T-helper 1 cell treated with Interleukin-12 subunit alpha and Interleukin-12 subunit beta and Interleukin-4 antibody, amounts not matched to agents 30 μg/mL and 1 μg/mL, for 36 hours (primary cell): Measurements from ENCODE around the gene LIPT2.

Source experiments
- H3K27ac Mint-ChIP-seq: one replicate; pipeline ENCODE4 v1.8.0; 2021; ENCODE audit warnings: mild to moderate bottlenecking, mixed read lengths
- H3K27me3 Mint-ChIP-seq: one replicate; pipeline ENCODE4 v1.8.0; 2021; ENCODE audit warnings: low read depth, mixed read lengths
- H3K36me3 Mint-ChIP-seq: one replicate; pipeline ENCODE4 v1.8.0; 2021; ENCODE audit warnings: low read depth, mixed read lengths
- H3K4me1 Mint-ChIP-seq: one replicate; pipeline ENCODE4 v1.8.0; 2021; ENCODE audit warnings: low read depth, mixed read lengths
- H3K4me3 Mint-ChIP-seq: one replicate; pipeline ENCODE4 v1.8.0; 2021; ENCODE audit warnings: mild to moderate bottlenecking, moderate library complexity, mixed read lengths
- H3K9me3 Mint-ChIP-seq: one replicate; pipeline ENCODE4 v1.8.0; 2021; ENCODE audit warnings: mixed read lengths

Gene LIPT2

DNA sequence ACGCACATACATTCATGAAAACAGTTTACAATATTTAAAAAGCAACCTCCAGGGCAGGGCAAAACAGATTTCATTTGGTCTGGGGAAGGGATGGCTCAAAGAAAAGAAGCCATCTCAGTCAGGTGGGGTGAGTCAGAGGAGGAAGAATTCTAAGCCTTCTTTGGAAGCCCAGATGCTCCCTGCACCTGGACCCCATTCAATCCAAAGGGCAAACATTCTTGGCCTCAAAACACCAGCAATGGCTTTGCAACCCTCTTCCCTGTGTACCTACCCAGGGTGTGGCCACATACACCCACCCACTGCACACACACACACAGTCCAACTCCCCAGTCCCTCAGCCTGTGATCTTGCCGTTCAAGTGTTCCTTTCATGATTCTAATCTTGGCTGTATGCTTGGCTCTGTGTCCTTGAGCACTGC, 28.2 kb downstream of the LIPT2 start:
- no peak overlapping the region for H3K27ac Mint-ChIP-seq
- no peaks in the 10 kb centered on the region for H3K4me1 Mint-ChIP-seq
- H3K4me3 Mint-ChIP-seq = no peak overlapping the region
- peaks cover 37% of the 10 kb centered on the region for H3K27me3 Mint-ChIP-seq
- H3K9me3 Mint-ChIP-seq = no peaks in the 10 kb centered on the region
- no peaks in the 10 kb centered on the region for H3K36me3 Mint-ChIP-seq

DNA sequence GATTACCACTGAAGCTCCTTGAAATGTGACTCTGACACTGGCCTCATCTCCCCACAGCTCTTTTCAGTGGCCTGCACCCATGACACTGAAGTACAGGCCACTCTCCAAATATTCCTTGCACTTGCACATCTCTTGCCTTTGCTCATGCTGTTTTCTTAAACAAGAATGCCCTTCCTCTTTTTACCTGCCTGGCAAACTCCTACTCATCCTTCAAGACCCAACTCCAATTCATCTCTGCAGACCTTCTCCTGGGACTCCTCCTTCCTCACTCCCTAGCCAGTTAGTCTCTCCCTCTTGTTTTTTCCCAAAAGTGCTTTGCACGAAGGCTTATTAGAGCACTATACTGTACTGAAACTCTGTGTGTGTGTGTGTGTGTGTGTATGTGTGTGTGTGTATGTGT, 28.8 kb downstream of the LIPT2 start:
- no peak overlapping the region for H3K4me3 Mint-ChIP-seq
- H3K36me3 Mint-ChIP-seq = no peaks in the 10 kb centered on the region
- no peaks in the 10 kb centered on the region for H3K9me3 Mint-ChIP-seq
- no peaks in the 10 kb centered on the region for H3K4me1 Mint-ChIP-seq
- peaks cover 37% of the 10 kb centered on the region for H3K27me3 Mint-ChIP-seq
- no peak overlapping the region for H3K27ac Mint-ChIP-seq

DNA sequence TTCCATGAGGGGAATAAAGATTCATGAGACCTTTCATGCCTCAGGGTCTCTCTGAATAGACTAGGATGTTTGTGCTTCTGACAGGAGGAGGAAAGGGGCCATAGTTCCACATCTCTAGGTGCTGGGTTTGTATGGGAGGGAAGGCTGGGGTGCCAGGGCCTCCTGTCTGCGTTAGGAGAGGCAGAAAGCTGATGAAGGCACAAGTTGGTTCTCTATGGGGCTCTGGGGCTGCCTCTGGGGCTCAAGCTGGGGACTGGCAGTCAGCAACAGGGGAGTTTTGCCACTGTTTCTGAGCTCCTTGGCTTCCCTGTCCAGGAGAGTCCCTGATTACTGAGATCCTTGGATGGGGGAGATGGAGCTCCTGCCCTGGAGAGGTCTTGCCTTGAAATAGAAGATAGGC, 30.3 kb downstream of the LIPT2 start:
- Mint-ChIP-seq H3K4me1 (no peaks in the 10 kb centered on the region), H3K27me3 (peaks cover 30% of the 10 kb centered on the region), H3K36me3 (no peaks in the 10 kb centered on the region), H3K9me3 (no peaks in the 10 kb centered on the region), H3K4me3 (no peak overlapping the region), H3K27ac (no peak overlapping the region)

DNA sequence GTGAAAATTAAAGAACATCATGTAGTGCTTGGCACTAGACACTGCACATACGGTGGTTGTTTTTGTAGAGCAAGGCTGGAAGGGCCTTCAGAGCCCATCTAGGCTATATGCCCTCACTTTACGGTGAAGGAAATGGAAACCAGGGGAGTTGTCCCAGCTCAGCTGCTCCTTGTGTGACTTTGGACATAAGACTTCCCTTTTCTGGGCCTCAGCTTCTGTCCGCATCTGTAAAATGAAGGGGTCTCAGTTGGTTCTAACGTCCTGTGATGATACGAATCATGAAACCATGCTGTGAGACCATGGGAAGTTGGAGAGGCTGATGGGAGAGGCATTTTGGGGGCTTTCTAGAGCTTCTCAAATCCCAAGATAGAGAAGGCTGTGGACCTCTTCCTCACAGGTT, 30.9 kb downstream of the LIPT2 start:
- peaks cover 25% of the 10 kb centered on the region for H3K27me3 Mint-ChIP-seq
- no peak overlapping the region for H3K27ac Mint-ChIP-seq
- no peaks in the 10 kb centered on the region for H3K4me1 Mint-ChIP-seq
- no peaks in the 10 kb centered on the region for H3K9me3 Mint-ChIP-seq
- H3K36me3 Mint-ChIP-seq = no peaks in the 10 kb centered on the region
- no peak overlapping the region for H3K4me3 Mint-ChIP-seq

DNA sequence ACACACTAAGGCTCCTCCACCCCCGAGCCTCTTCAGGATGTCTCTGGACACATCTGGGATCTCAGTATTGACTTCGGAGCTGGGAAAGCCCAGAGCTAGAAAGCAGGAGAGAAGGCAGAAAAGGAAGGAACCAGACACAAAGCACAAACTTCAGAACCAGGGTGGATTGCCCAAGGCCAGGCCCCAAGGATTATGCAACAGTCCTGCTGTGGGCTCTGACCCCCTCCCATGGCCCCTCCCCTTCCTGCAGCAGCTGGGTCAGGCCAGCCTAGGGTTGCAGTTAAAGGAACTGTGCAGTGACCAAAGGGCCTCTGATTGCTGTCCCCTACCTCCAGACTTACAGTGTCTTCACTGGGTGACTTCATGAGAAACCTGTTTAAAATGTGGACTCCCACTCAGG, 31.5 kb downstream of the LIPT2 start:
- Mint-ChIP-seq H3K27me3 (peaks cover 24% of the 10 kb centered on the region), H3K36me3 (no peaks in the 10 kb centered on the region), H3K9me3 (no peaks in the 10 kb centered on the region), H3K4me3 (no peak overlapping the region), H3K27ac (no peak overlapping the region), H3K4me1 (no peaks in the 10 kb centered on the region)

DNA sequence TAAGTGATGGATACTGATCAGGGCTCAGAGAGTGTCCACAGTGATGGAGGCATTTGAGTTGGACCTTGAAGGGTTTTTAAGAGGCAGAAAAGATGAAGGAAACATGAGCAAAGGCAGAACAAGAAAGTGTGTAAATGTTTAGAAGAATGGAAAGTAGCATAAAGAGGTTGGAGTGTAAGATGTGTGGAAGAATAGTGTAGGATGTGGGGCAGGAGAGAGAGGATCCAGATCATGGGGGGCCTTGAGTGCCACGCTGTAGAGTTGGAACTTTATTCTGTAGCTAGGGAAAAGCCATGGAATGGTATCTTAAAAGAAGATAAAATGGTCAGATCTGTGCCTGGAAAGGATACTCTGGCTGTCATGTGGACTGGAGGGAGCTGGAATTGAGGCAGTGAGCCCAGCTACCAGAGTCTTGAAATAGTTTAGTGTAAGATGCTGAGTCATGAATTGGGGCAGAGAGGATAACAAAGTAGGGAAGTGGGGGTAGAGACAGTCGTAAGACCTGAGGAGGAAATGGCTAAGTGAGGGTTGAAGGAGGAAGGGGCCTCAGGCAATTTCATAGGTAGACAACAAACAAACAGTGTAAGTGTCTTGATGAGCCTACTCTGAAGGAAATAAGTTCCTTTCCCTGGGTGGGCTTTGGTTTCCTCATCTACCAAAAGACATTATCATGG, 32.9 kb downstream of the LIPT2 start:
- no peaks in the 10 kb centered on the region for H3K36me3 Mint-ChIP-seq
- no peaks in the 10 kb centered on the region for H3K4me1 Mint-ChIP-seq
- H3K9me3 Mint-ChIP-seq = no peaks in the 10 kb centered on the region
- H3K27ac Mint-ChIP-seq = no peak overlapping the region
- H3K27me3 Mint-ChIP-seq = peaks cover 13% of the 10 kb centered on the region
- no peak overlapping the region for H3K4me3 Mint-ChIP-seq

DNA sequence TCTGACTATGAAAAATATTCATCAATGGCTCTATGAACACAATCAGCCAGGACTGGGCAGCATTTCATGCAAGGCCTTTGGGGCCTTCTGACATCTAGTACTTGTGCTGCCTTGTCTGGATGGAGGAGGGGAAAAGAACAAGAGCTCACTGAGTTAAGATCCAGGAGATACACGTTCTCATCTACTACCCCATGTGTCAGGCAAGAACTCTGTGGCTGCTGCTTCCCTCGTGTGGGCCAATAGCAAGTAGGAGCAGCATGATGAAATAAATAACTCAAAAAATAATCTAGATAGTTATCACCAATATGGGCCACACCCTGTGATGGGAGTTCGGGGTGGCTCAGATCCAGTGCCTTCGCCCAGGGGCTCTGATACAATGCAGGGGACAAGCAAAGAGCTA, 33.5 kb downstream of the LIPT2 start:
- no peak overlapping the region for H3K4me3 Mint-ChIP-seq
- peaks cover 9% of the 10 kb centered on the region for H3K27me3 Mint-ChIP-seq
- no peaks in the 10 kb centered on the region for H3K9me3 Mint-ChIP-seq
- no peak overlapping the region for H3K27ac Mint-ChIP-seq
- no peaks in the 10 kb centered on the region for H3K4me1 Mint-ChIP-seq
- no peaks in the 10 kb centered on the region for H3K36me3 Mint-ChIP-seq

DNA sequence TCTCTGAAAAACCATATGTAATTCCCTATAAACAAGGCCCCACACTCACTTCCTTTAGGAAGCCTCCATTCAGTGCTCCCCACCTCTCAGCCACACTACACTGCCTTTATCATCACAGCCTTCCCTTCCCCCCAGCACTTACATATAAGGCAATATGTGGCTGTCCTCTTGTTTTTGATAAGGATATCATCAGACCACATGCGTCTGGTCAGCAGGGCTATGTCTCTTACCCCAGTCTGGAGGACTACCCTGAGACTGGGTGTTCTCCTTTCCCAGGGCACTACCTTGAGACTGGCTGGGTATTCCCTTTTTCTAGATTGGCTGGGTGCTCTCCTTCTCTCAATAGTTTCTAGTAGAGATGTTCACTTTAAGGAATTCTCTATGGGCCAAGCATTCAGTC, 33.9 kb downstream of the LIPT2 start:
- no peaks in the 10 kb centered on the region for H3K36me3 Mint-ChIP-seq
- no peaks in the 10 kb centered on the region for H3K4me1 Mint-ChIP-seq
- H3K27ac Mint-ChIP-seq = no peak overlapping the region
- H3K4me3 Mint-ChIP-seq = no peak overlapping the region
- H3K9me3 Mint-ChIP-seq = no peaks in the 10 kb centered on the region
- H3K27me3 Mint-ChIP-seq = peaks cover 4% of the 10 kb centered on the region

DNA sequence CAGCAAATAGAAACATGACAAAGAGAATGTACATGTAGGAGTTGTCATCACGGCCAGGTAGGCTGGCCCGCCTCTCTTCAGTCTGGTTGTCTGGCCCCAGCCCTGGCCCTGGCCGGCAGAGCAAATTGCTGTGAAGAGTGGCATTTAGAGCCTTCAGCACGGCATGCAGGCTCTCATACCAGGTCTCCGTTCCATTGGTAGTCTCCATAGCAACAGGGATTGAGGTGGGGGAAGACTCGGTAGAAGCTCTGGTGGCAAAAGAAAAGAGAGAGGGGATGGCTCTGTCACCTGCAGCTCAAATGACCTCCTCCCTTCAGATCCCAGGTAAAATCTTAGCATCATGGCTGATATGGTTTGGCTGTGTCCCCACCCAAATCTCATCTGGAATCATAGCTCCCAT, 36.2 kb downstream of the LIPT2 start:
- H3K9me3 Mint-ChIP-seq = no peaks in the 10 kb centered on the region
- H3K27me3 Mint-ChIP-seq = peaks cover 5% of the 10 kb centered on the region
- H3K36me3 Mint-ChIP-seq = no peaks in the 10 kb centered on the region
- no peak overlapping the region for H3K27ac Mint-ChIP-seq
- H3K4me1 Mint-ChIP-seq = no peaks in the 10 kb centered on the region
- H3K4me3 Mint-ChIP-seq = no peak overlapping the region

DNA sequence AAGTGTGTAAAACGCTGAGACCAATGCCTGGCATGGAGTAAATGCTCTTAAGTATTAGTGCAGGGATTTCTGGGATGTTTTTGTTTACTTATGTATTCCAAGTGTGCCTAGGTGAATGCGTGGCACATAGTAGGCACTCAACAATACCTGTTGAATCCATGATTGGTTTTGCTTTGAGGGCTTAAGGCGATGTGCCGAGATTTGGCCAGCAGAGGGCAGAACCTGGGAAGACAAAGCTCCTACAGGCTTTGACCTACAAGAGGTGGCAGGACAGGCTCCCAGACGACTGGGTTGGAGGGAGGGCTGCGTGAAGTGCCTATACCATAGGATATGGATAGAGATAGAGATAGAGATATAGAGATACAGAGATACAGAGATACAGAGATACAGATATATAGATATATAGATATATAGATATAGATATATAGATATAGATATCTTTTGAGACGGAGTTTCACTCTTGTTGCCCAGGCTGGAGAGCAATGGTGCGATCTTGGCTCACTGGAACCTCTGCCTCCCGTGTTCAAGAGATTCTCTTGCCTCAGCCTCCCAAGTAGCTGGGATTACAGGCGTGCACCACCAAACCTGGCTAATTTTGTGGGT, 40.0 kb downstream of the LIPT2 start:
- Mint-ChIP-seq H3K4me3 (no peak overlapping the region), H3K36me3 (no peaks in the 10 kb centered on the region), H3K27ac (no peak overlapping the region), H3K4me1 (peaks cover 2% of the 10 kb centered on the region), H3K27me3 (peaks cover 5% of the 10 kb centered on the region), H3K9me3 (no peaks in the 10 kb centered on the region)

DNA sequence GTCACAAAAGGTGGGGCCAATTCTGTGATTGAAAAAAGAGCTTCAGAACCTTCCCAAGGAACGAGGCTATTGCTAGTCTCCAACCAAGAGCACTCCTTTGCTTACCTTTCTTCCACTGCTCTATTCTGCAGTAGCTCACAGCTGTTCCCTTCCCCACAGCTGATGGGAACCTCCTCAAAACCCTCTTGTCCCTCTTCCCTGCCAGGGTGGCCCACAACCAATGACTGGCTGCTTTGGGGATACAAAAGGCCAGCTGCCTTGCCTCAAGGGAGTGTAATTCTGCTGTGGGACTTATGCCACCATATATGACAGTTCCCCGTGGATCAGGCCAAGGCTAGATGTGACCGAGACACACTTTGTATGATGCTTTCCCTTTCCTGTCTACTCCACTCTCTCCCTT, 41.2 kb downstream of the LIPT2 start:
- Mint-ChIP-seq H3K9me3 (no peaks in the 10 kb centered on the region), H3K36me3 (no peaks in the 10 kb centered on the region), H3K27ac (no peak overlapping the region), H3K4me1 (peaks cover 2% of the 10 kb centered on the region), H3K27me3 (peaks cover 5% of the 10 kb centered on the region), H3K4me3 (no peak overlapping the region)

DNA sequence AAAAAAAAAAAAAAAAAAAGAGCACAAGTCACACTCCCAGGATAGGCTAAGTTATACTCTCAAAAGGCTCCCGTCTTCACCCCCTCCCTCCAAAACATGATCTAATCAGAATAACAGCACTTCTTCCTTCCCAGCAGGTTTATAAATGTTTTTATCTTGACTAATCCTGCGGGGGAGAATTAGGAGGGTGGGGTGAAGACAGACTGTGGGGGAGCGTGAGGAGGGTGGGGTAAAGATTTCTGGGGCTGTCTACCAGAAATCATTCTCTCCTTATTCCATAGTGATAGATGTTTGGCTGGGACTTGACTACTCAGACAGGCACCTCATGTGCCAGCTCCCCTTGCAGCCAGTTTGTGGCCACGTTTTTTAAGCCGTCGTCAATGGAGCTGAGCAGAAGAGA, 43.2 kb downstream of the LIPT2 start:
- no peaks in the 10 kb centered on the region for H3K9me3 Mint-ChIP-seq
- no peak overlapping the region for H3K27ac Mint-ChIP-seq
- H3K4me1 Mint-ChIP-seq = peaks cover 2% of the 10 kb centered on the region
- H3K36me3 Mint-ChIP-seq = no peaks in the 10 kb centered on the region
- H3K27me3 Mint-ChIP-seq = peaks cover 5% of the 10 kb centered on the region
- H3K4me3 Mint-ChIP-seq = no peak overlapping the region

DNA sequence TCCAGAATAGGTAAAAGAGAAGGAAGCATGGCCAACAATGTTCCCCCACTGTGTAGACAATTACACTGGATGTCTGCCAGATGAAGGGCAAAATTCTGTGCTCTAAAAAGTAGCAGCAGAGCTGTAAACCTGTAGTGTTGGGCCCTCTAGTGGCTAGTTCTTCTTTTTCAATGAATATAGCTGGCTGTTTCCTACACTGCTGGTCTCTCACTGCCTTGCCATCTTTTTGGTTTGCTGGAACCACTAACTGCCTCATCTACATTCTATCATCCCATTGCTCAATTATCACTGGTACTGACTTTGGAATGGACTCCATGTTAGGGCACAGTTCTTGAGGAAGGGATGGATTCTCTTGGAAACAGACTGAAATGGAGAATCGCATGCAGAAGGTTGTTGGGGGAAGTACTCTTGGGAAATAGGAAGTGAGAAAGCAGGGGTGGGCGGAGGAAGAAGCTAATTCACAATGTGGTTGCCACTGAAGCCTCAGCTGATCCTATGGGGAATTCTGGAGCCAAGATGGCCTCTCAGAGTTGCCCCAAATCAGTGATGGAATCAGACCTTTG, 44.1 kb downstream of the LIPT2 start:
- Mint-ChIP-seq H3K27me3 (peaks cover 6% of the 10 kb centered on the region), H3K4me1 (peaks cover 2% of the 10 kb centered on the region), H3K9me3 (no peaks in the 10 kb centered on the region), H3K36me3 (no peaks in the 10 kb centered on the region), H3K4me3 (no peak overlapping the region), H3K27ac (no peak overlapping the region)

DNA sequence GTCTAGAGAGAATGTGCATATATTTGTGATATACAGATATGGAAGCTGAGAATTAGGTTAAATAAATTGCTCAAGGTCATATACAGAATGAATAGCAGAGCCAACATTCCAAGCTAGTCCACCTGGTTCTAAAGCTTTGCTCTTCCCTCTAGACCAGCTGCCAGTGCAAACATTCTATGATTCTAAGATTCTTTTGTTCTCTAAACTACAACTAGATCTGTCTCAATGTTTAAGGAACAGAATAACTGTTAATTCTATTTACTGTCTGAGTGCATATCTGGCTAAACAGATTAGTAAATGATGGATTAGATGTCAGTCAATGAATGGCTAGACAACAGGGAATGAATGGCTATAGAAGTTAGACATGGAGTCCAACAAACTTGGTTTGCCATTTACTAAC, 45.8 kb downstream of the LIPT2 start:
- Mint-ChIP-seq H3K27ac (no peak overlapping the region), H3K27me3 (peaks cover 4% of the 10 kb centered on the region), H3K36me3 (no peaks in the 10 kb centered on the region)

DNA sequence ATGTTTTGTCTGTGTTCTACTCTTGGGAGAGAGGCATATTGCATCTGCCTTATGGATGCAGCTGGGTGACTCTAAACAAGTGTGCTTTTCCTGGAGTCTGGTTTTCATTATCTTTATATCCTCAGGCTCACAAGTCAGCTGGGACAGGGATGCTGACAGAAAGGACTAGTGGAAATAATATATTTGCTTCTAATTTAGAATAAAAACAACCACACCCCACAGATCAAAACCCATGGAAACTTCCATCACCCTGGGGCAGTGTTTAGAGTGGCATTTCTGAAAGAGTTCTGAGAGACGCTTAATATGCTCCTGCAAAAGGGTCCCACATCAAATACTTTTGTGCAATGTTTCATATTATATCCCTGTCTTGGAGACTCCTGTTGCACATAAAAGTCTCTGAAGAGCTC, 47.0 kb downstream of the LIPT2 start:
- H3K4me3 Mint-ChIP-seq = no peak overlapping the region
- peaks cover 4% of the 10 kb centered on the region for H3K27me3 Mint-ChIP-seq
- H3K4me1 Mint-ChIP-seq = peaks cover 2% of the 10 kb centered on the region
- no peak overlapping the region for H3K27ac Mint-ChIP-seq
- no peaks in the 10 kb centered on the region for H3K36me3 Mint-ChIP-seq
- no peaks in the 10 kb centered on the region for H3K9me3 Mint-ChIP-seq

More for the DNA sequence above, 45.8 kb downstream of the LIPT2 start:
- Mint-ChIP-seq H3K4me1 (peaks cover 2% of the 10 kb centered on the region), H3K4me3 (no peak overlapping the region), H3K9me3 (no peaks in the 10 kb centered on the region)
